GM19324 (cell line): ENCODE results near the gene DDX59.
"Not testable (repeated sequence)": the region's sequence is repeated elsewhere in the genome, so short reads cannot be mapped to it uniquely, and the experiment has no call there.

ENCODE experiments used
- ATAC-seq: cut with Tn5 transposase; IDR thresholded peaks from one replicate; pipeline ENCODE4 v1.9.1; 2021; ENCODE audit warnings: mild to moderate bottlenecking, moderate library complexity; ENCODE audit not compliant: unreplicated experiment, low FRiP score

Gene DDX59

GRCh38 chr1:200634261-200635122 is 35.2 kb downstream of the DDX59 start:
- ATAC-seq, result no peak

GRCh38 chr1:200631375-200631774 is 38.3 kb downstream of the DDX59 start:
- ATAC-seq, result no peak

GRCh38 chr1:200630515-200630899 is 39.2 kb downstream of the DDX59 start:
- not testable (repeated sequence) for ATAC-seq

GRCh38 chr1:200629876-200630514 is 39.7 kb downstream of the DDX59 start:
- no peak for ATAC-seq

- ATAC-seq, result peak; percentile 76
These were observed 41.4 kb downstream of the DDX59 start for GRCh38 chr1:200628223-200628881.

- no peak for ATAC-seq
These were observed 42.0 kb downstream of the DDX59 start for GRCh38 chr1:200627575-200628222.

- ATAC-seq, result no peak
These were observed 42.7 kb downstream of the DDX59 start for GRCh38 chr1:200626853-200627534.

- ATAC-seq, result no peak
These were observed 44.3 kb downstream of the DDX59 start for GRCh38 chr1:200625381-200625824.

GRCh38 chr1:200624679-200625335 is 44.9 kb downstream of the DDX59 start:
- no peak for ATAC-seq

- peak; percentile 96 for ATAC-seq
These were observed 49.2 kb downstream of the DDX59 start, which contains the start of gene KIF14 for GRCh38 chr1:200620273-200621131. Gene KIF14 (minus strand): TSS chr1:200620751. CDS start chr1:200618723, 2,028 bp downstream.

GRCh38 chr1:200619894-200620272 is 49.8 kb downstream of the DDX59 start:
- no peak for ATAC-seq

GRCh38 chr1:200610846-200611245 is 58.9 kb downstream of the DDX59 start:
- ATAC-seq, result no peak

GRCh38 chr1:200602632-200603031 is 67.1 kb downstream of the DDX59 start:
- ATAC-seq, result no peak
